Measurements from ENCODE around the gene SYTL5. TPM values are rescaled to one million over a fixed set of nuclear protein-coding genes. Genes with fewer than 3 reads are reported as not detected.

SYTL5 gene
- total RNA-seq, 2 experiments from 2014 or later: not detected

DNA sequence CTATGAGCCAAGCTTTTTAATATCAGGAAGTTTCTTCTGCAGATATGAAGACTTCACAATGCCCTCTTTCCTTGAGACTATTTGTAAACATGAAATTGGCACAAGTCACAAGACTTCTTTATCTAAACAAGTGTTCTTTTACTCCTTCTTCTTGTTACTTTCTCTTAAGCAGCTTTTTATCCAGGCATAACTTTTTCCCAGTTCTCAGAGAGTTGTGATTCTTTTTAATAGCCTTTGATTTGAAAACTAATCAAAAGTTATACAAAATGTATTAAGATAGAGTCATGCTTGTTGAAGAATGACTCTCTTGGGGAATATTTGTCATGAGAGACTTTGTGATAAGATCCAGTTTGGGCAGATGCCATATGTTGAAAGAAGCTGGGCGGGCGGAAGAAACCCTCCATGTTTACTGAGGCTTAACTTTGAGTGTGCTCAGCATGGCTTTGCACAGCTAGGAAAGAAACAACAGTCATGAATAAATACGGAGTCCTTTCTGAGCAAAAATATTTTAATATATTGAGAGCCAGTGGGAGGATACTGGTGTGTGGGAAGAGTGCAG lies 39.3 kb downstream of the SYTL5 start:
- no peak for ATAC-seq
- no peaks in the 10 kb centered on the region for H3K9me3 Mint-ChIP-seq (ENCODE audit: low read depth)
- no peaks in the 10 kb centered on the region for H3K4me1 Mint-ChIP-seq
- no peak for DNase-seq
- H3K27me3 Mint-ChIP-seq: peaks cover 2% of the 10 kb centered on the region
- no peak overlapping the region for H3K4me3 Mint-ChIP-seq
- H3K27ac Mint-ChIP-seq: no peak overlapping the region
- H3K36me3 Mint-ChIP-seq: no peaks in the 10 kb centered on the region
- CTCF ChIA-PET: no interaction called here

DNA sequence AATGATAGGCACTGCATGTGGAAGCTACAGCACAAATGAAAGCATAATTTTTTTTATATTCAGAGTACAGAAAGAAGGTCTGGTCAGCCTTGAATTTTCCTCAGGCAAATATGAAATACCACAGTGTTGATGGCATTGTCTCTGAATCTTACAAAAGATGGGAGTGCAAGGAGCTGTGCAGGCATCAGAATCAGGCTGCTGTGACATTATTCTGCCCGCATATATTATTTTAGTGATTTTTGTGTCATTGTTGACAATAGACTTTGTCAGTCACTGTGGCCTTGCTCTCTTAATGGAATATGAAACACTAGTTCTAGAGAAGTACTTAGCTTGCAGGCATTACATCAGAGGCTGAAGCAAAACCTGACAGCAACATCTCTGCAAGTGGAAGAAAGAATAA lies 42.5 kb downstream of the SYTL5 start:
- H3K27me3 Mint-ChIP-seq: peaks cover 2% of the 10 kb centered on the region
- CTCF ChIA-PET: no interaction called here
- H3K4me3 Mint-ChIP-seq: no peak overlapping the region
- peaks cover 1% of the 10 kb centered on the region for H3K4me1 Mint-ChIP-seq
- H3K9me3 Mint-ChIP-seq (ENCODE audit: low read depth): no peaks in the 10 kb centered on the region
- no peak overlapping the region for H3K27ac Mint-ChIP-seq
- no peak for DNase-seq
- ATAC-seq: no peak
- H3K36me3 Mint-ChIP-seq: no peaks in the 10 kb centered on the region

DNA sequence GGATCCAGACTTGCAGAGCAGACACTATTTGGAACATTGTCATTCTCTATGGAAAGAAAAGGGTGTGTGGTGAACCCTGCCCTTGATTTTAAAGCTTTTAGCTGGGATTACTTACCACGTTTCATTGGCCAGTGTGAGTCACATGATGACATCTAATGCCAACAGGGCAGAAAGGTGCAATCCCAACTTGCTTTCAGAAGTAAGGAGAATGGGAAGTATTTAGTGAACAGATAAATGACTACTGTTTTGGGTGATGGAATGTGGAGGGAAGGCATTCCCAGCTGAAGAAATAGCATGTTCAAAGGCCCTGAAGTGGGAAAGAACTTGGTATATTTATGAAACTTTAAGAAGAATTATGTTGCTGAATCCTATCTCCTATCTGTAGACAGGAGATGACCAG lies 44.5 kb downstream of the SYTL5 start:
- H3K9me3 Mint-ChIP-seq (ENCODE audit: low read depth): no peaks in the 10 kb centered on the region

DNA sequence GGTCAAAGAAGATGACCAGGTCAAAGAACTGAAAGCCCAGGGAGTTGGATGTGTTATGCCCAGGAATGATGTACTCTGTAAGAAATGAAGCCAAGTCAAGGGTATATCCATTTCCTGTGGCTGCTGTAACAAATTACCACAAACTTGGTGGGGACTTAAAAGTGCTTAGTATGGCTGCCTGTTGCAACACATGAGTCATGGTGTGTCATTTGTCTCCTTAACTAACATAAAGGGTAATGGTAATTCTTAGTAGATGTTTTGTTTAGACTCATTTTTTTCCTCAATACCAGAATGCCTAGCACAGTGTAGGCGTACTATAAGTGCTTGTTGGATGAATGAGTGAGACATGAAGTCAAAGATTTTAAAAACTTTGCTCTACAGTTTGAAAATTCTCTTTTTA lies 45.7 kb downstream of the SYTL5 start:
- H3K27me3 Mint-ChIP-seq: no peaks in the 10 kb centered on the region
- peaks cover 1% of the 10 kb centered on the region for H3K4me1 Mint-ChIP-seq
- H3K4me3 Mint-ChIP-seq: no peak overlapping the region
- no peaks in the 10 kb centered on the region for H3K36me3 Mint-ChIP-seq
- H3K9me3 Mint-ChIP-seq (ENCODE audit: low read depth): no peaks in the 10 kb centered on the region
- CTCF ChIA-PET: no interaction called here
- ATAC-seq: no peak
- no peak for DNase-seq
- no peak overlapping the region for H3K27ac Mint-ChIP-seq

More for the DNA sequence above, 44.5 kb downstream of the SYTL5 start:
- no peak overlapping the region for H3K27ac Mint-ChIP-seq
- CTCF ChIA-PET: no interaction called here
- ATAC-seq: no peak
- DNase-seq: no peak
- no peak overlapping the region for H3K4me3 Mint-ChIP-seq
- H3K4me1 Mint-ChIP-seq: peaks cover 1% of the 10 kb centered on the region
- no peaks in the 10 kb centered on the region for H3K36me3 Mint-ChIP-seq
- no peaks in the 10 kb centered on the region for H3K27me3 Mint-ChIP-seq

DNA sequence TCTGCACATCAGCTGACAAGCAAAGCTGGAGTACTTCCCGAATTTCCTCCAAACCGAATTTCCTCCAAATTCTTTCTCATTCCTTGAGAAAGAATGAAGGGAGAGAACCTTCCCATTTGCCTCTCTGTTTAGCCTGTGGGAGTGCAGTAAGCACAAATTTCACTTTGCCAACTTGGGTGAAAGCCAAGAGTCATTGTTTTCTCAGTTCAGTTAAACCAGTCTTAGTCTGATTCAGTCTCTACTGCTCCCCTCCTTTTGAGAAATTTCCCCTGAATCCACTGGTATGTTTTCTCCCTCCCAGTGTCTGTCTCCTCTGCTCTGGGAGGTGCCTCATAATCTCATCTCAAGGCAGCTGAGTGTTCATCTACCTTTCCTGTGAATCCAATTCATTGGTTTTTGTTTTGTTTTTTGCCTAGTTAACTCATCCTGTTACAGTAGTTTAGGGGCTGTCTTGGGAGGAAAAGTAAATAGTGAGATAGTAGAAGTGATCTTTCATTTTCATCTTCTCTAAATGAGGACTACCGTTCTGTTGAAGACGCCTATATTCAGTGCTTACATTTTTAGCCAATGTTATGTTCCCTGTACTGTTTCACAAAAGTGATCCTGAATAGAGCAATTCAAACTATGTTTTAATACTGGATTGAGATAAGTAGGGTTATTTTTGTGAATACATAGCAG lies 49.0 kb downstream of the SYTL5 start:
- H3K27me3 Mint-ChIP-seq: no peaks in the 10 kb centered on the region
- ATAC-seq (no peak), DNase-seq (no peak)
- H3K4me3 Mint-ChIP-seq: no peak overlapping the region
- CTCF ChIA-PET: no interaction called here
- H3K27ac Mint-ChIP-seq: no peak overlapping the region
- H3K4me1 Mint-ChIP-seq: peaks cover 1% of the 10 kb centered on the region
- no peaks in the 10 kb centered on the region for H3K36me3 Mint-ChIP-seq
- no peaks in the 10 kb centered on the region for H3K9me3 Mint-ChIP-seq (ENCODE audit: low read depth)

DNA sequence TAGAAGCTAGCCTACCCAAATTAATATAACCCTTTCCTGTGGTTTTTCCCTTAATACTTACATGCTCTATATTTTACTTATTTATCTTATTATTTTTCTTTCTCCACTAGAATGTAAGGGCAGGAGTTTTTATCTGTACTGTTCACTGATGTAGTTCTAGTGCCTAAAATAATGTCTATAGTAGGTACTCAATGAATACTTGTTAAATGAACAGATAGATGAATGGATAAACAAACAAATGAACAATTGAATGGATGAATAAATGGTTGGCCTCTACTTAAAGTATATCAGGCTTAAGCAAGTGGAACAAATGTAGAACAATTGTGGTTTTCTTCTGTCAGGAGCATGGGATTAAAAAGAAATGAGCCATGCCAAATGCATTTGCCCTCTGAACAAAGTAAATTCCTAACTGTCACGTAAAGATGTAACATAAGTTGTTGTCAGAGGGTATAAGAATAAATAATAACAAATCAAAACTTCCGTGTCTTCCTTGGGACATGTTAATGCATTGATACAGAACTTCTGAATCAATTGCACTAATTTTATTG lies 54.1 kb downstream of the SYTL5 start:
- Mint-ChIP-seq H3K36me3 (no peaks in the 10 kb centered on the region), H3K27me3 (no peaks in the 10 kb centered on the region), H3K4me1 (no peaks in the 10 kb centered on the region), H3K27ac (no peak overlapping the region), H3K4me3 (no peak overlapping the region), H3K9me3 (ENCODE audit: low read depth) (no peaks in the 10 kb centered on the region)
- DNase-seq (no peak), ATAC-seq (no peak)
- CTCF ChIA-PET: no interaction called here

DNA sequence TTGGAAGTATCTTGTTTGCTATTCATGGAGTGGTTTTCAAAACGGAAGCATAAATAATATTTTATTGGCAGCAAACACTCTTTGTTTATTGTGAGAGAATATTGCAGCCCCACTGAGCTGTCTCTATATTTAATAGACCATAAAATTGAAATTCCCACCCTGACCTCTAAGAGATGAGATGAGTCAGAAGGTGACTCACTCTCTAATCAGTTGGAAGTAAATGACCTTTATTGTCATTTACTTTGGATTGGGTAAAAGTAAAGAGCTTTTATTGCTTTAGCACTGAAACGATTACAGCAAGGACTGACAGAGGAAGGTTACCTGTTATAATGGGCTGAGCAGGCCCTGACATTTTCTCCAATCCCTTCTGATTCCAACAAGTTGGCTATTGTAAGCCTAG lies 55.0 kb downstream of the SYTL5 start:
- CTCF ChIA-PET: no interaction called here
- H3K27me3 Mint-ChIP-seq: no peaks in the 10 kb centered on the region
- no peak for DNase-seq
- H3K9me3 Mint-ChIP-seq (ENCODE audit: low read depth): no peaks in the 10 kb centered on the region
- no peaks in the 10 kb centered on the region for H3K36me3 Mint-ChIP-seq
- no peak for ATAC-seq
- no peaks in the 10 kb centered on the region for H3K4me1 Mint-ChIP-seq
- H3K4me3 Mint-ChIP-seq: no peak overlapping the region
- H3K27ac Mint-ChIP-seq: no peak overlapping the region

DNA sequence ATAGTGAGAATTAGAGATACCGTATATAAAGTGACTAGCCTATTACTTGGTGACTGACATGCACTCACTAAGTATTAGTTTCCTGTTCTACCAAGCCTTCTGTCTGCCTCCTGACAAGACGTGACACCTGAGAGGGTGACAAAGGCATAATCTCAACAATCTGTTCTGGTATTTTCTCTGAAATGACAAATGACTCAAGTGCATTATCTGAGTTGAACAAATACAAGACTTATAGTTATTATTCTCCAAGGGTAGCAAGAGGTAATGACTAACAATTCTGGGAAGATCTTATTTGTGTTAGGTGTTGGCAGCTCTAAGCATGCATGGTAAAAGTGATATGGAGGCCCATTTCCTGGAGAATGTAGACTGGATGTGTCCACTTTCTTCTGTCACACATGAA lies 60.6 kb downstream of the SYTL5 start:
- CTCF ChIA-PET: no interaction called here
- Mint-ChIP-seq H3K27ac (no peak overlapping the region), H3K27me3 (no peaks in the 10 kb centered on the region), H3K4me3 (no peak overlapping the region), H3K4me1 (no peaks in the 10 kb centered on the region), H3K36me3 (no peaks in the 10 kb centered on the region), H3K9me3 (ENCODE audit: low read depth) (no peaks in the 10 kb centered on the region)
- no peak for ATAC-seq
- DNase-seq: no peak

DNA sequence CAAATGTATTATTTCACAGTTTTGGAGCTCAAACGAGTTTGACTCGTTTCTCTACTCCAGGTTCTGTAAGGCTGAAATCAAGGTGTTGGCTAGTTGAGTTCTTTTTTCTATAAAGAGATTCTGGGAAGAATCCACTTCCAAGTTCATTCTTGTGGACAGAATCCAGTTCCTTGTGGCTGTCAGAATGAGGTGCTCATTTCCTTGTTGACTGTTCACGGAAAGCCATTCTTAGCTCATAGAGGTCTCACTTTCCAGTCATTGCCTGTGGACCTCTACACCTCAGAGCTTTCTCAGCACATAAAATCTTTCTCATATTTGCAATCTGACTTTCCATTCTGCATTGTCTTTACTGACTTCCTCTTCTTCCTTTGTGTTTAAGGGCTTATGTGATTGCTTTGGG lies 62.9 kb downstream of the SYTL5 start:
- no peak overlapping the region for H3K27ac Mint-ChIP-seq
- no peak for DNase-seq
- H3K27me3 Mint-ChIP-seq: no peaks in the 10 kb centered on the region
- no peak overlapping the region for H3K4me3 Mint-ChIP-seq
- no peaks in the 10 kb centered on the region for H3K4me1 Mint-ChIP-seq
- H3K9me3 Mint-ChIP-seq (ENCODE audit: low read depth): no peaks in the 10 kb centered on the region
- ATAC-seq: no peak
- no peaks in the 10 kb centered on the region for H3K36me3 Mint-ChIP-seq
- CTCF ChIA-PET: no interaction called here

DNA sequence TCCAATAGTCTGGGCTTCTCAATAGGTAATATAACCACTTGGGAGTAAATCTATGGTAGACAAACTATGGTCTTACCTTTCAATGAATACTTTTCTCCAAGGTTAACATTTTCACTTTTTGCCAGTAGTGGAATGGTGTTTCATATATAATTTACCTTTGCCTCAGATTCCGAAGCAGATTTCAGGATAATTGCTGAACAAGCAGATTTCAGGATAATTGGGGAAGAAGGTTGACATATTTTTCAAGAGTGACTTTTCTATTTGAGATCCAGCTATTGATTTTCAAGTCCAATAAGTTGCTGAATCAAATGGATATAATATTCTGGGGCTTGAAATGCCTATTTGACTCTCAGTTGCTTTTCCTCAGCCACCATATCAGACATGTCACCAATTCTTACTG lies 63.6 kb downstream of the SYTL5 start:
- Mint-ChIP-seq H3K9me3 (ENCODE audit: low read depth) (no peaks in the 10 kb centered on the region), H3K4me3 (no peak overlapping the region), H3K27ac (no peak overlapping the region), H3K36me3 (no peaks in the 10 kb centered on the region), H3K27me3 (no peaks in the 10 kb centered on the region), H3K4me1 (no peaks in the 10 kb centered on the region)
- DNase-seq: no peak
- ATAC-seq: no peak
- CTCF ChIA-PET: no interaction called here

DNA sequence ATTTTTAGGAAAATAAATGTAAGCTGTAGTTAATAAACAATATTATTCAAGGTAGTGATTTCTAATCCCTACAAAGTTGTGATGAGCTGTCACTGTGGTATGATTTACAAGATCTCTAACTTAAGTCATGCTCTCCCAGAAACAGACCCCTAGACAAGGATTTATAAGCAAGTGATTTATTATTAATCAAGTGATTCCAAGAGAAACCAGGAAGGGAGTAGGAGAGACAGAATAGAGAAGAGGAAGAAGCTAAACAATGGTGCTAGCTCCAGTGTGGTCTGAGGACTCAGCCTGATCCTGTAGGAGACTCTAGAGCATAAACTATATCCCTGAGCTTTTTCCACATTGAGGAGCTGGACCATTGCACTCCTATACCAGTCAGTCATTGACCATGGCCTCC lies 73.1 kb downstream of the SYTL5 start:
- H3K4me1 Mint-ChIP-seq: no peaks in the 10 kb centered on the region
- no peak overlapping the region for H3K4me3 Mint-ChIP-seq
- CTCF ChIA-PET: no interaction called here
- no peak overlapping the region for H3K27ac Mint-ChIP-seq
- H3K9me3 Mint-ChIP-seq (ENCODE audit: low read depth): no peaks in the 10 kb centered on the region
- H3K36me3 Mint-ChIP-seq: no peaks in the 10 kb centered on the region
- H3K27me3 Mint-ChIP-seq: no peaks in the 10 kb centered on the region
- ATAC-seq (no peak), DNase-seq (no peak)

DNA sequence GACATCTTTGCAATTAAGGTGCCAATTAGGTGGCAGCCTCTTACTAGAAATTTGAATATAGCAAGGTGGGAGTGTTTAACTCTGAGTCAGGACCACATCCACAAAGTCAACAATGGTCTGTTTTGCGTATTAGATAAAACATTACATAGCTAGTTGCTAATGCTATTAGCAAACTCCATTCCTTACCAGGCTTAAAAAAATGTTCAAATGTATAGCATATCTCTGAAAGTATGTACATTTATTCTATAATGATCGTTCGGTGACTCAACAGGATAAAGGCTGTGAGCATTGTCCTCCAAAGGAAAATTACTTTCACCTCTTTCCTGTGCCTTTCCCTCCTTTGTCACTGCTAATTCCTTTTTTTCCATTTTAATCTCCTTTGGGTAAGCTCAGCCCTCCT lies 74.5 kb downstream of the SYTL5 start:
- Mint-ChIP-seq H3K4me1 (no peaks in the 10 kb centered on the region), H3K4me3 (no peak overlapping the region)
- no peak for ATAC-seq

DNA sequence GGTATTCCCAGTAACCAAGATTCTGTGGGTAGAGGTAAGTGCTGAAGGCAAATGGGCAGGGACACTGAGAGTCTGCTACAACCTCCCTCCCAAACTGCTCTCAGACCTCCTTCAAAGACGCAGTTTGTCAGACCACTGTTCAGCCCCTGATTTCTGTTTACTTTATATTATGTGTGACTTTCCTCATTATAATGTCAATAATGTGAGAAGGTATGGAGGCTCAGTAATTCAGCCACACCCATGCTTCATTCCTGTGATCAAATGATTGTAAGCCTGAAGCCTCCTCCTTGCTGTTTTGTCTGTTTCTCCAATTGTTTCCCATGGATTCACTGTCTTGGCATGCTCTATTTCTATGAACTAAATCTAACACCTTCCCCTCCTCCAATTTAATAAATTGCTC lies 75.6 kb downstream of the SYTL5 start:
- H3K36me3 Mint-ChIP-seq: no peaks in the 10 kb centered on the region
- H3K4me1 Mint-ChIP-seq: no peaks in the 10 kb centered on the region

More for the DNA sequence above, 74.5 kb downstream of the SYTL5 start:
- no peak for DNase-seq
- CTCF ChIA-PET: no interaction called here
- no peaks in the 10 kb centered on the region for H3K36me3 Mint-ChIP-seq
- H3K27me3 Mint-ChIP-seq: no peaks in the 10 kb centered on the region
- H3K9me3 Mint-ChIP-seq (ENCODE audit: low read depth): no peaks in the 10 kb centered on the region
- H3K27ac Mint-ChIP-seq: no peak overlapping the region

DNA sequence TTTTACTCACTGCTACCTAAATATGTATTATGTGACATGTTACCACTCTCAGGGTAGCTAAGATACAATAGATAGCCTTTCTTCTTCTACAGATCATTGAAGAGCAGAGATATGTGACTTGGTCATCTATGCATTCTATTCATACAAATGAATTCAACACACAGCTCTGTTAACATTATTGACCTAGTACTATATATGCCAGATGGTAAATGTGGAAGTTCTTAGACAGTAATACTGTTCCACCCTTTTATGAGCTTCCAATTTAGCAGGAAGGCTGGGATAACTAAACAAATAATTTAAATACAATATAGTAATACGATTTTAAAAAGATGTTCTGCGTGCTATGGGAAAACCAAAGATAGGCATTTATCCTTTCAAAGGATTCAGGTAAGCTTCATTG lies 76.0 kb downstream of the SYTL5 start:
- CTCF ChIA-PET: no interaction called here
- H3K27ac Mint-ChIP-seq: no peak overlapping the region
- ATAC-seq (no peak), DNase-seq (no peak)
- no peaks in the 10 kb centered on the region for H3K36me3 Mint-ChIP-seq
- no peaks in the 10 kb centered on the region for H3K9me3 Mint-ChIP-seq (ENCODE audit: low read depth)
- no peaks in the 10 kb centered on the region for H3K4me1 Mint-ChIP-seq
- no peaks in the 10 kb centered on the region for H3K27me3 Mint-ChIP-seq
- H3K4me3 Mint-ChIP-seq: no peak overlapping the region

More for the DNA sequence above, 75.6 kb downstream of the SYTL5 start:
- H3K27ac Mint-ChIP-seq: no peak overlapping the region
- no peak overlapping the region for H3K4me3 Mint-ChIP-seq
- DNase-seq (no peak), ATAC-seq (no peak)
- H3K9me3 Mint-ChIP-seq (ENCODE audit: low read depth): no peaks in the 10 kb centered on the region
- CTCF ChIA-PET: no interaction called here
- H3K27me3 Mint-ChIP-seq: no peaks in the 10 kb centered on the region
